Measurements from ENCODE around the gene LPP.

The LPP gene

DNA sequence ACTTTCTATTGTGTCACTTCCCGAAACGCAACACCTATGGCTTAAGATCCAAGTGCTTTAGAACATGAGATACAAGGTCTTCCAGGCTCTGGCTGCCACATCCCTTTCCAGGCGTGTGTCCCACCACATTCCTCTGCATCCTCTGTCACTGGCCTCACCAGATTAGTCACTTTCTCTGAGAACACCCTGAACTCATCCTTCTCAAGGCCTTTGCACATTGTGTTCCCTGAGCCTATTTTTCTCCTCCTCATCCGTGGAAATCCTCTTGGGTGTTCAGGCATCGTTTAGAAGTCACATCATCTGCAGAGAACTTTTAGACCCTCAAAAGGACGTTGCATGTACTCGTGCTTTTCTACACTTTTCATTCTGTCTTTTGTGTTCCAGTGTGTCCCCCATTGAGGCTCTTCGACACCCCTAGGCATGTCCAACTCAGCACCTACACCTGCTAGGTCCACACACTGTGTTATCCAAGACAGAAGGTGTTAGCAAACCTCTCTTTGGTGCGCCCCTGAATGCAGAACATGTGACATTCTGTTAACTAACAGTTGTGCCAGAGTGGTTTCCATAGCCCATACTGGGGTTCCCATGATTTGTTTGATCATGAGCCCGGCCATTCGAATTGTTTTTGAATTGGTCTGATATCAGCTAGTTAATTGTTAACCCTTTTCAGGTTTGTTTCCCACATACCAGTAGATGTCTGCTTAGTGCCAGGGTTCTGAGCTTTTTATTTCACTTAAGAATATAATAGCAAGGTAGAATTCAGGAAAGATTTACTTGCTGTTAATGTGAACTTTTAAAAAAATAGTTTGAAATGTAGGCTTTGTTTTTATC is 67.2 kb downstream of the LPP start:
- DNase-seq (ENCODE audit: low read depth) = no peak

DNA sequence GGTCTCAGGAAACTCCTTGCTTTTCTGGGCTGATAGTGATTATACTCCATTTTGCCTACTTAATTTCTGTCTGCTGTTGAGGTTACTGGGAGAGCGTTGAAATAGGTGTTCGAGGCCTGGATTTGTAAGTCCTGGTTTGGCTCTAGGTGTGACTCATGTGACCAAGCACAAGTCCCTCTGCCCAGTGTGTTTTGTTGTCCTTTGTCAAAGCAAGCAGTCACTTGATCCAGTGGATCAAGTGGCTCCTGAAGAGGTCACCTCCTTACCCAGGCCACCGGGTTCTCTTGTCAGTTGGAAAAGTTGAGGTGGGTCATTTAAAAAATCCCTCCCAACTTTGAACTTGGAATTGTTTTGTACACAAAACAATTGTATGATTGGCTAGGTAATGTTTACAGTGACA is 70.0 kb downstream of the LPP start:
- DNase-seq (ENCODE audit: low read depth) = no peak

DNA sequence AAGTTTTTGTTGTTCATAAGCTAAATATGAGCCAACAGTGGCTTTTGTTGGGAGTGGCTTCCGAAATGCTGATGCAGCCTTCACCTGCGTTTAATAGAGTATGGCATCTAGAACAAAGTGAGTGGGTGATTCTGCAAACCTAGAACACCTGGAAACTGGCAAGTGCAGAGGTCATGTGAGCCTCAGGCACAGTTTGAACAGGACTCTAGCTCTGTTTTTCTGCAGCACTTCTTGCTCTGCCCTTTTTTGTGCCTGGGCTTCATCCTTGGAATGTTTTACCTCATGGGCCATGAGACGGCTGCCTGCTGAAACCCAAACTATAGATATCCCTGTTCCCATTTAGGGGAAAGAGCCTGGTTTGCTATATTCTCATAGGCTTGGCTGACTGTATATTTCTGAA is 73.5 kb downstream of the LPP start:
- DNase-seq (ENCODE audit: low read depth) = no peak

DNA sequence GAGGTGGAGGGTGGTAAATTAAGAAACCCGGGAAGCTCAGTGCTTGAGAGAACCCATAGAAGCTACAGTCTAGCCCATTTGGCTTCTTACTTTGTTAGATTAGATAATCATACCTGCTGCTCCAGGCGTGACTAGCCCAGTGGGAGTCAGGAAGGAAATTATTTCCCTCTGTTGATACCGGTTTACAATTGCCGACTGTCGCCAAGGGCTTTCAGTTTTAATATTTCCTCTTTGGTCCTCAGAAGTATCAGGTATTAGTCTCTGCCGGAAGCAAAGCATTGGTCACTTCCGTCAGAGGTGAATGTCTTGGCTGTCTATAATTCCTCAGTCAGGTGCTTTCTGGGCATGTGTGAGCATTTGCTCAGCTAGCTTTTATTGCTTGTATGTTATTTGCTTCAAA is 75.2 kb downstream of the LPP start:
- DNase-seq (ENCODE audit: low read depth) = no peak

DNA sequence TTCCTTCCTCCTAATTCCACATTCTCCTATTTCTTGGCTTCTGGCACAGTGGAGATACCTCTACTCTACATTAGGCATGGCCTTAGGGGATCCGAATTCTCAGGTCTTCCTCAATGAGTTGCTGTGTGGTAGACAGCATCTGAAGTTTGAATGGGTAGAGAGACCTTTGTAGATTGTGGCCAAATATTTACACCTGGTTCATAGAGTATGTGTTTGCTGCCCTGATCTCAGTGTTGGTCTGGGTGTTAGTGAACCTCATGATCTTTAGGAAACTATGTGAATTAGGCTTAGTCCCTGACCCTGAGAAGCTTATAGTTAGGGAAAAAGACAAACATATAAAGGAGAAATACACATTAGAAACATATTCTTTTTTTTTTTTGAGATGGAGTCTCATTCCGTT is 75.8 kb downstream of the LPP start:
- no peak for DNase-seq (ENCODE audit: low read depth)

DNA sequence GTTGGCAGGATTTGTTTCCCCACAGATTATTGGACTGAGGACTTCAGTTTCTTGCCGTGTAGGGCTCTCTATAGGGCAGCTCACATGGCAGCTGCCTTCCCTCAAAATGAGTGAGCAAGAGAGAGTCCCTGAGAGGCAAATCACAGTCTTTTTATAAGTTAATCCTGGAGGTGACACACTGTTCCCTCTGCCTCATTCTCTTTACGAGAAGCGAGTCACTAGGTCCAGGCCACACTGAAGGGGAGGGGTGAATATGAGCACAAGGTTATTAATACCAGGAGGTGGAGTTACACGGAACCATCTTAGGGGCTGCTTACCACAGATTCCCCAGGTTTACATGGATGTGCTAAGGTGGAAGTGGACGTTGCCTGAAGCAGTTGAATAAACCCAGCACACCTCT is 77.0 kb downstream of the LPP start:
- peak; percentile 39 for DNase-seq (ENCODE audit: low read depth)

DNA sequence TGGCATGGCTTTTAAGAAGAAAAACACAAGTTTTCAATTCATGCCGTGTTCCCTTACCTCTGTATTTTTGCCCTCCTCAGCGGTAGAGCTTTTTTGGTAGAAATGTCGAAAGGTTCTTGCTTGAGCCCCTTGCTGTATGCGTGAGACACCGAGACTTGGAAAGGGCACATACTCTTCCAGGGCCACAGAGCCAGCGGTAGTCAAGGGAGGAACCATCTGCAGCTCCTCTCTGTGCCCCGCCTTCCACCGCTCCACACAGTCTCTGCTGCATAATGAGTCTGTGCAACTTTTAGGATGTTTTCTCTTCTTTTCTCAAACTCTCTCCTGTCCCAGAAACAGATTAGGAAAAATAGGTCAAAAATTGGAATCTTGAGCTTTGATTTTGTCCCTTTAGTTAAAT is 77.5 kb downstream of the LPP start:
- DNase-seq (ENCODE audit: low read depth) = no peak

DNA sequence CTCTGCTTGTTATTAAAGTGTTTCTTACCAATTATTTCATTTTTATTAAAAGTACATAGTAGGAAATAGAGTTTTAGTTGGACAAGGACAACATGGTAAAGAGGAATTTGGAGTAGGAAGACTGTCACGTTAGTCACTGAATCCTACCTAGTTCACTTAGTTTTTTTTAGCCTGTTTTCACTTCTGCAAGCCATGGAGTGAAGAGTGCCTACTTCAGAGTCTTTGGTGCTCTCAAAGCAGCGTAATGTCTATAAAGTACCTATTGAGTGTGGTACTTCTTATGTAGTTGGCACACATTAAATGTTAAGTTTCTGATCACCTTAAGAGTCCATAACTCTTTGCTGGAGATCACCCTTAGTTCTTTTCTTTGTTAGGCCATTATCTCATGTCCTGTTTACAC is 78.7 kb downstream of the LPP start:
- DNase-seq (ENCODE audit: low read depth) = no peak

DNA sequence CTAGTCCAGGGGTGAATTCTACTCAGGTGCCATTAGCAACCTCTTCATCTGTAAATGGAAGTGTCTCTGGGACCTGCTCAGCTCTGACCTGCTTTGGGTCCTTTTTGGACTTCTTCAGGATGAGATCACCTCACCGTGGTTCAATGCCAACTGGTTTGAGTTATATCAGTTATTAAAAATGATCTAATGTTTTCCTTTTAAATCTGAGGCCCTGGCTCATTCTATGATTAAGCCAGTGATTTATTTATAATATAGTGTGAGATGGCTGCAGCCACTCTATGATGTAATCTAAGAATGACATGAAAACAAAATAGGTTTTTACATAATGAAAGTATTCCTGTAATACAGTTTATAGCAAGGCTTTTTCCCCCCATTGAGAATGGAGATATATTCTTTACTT is 79.4 kb downstream of the LPP start:
- no peak for DNase-seq (ENCODE audit: low read depth)

DNA sequence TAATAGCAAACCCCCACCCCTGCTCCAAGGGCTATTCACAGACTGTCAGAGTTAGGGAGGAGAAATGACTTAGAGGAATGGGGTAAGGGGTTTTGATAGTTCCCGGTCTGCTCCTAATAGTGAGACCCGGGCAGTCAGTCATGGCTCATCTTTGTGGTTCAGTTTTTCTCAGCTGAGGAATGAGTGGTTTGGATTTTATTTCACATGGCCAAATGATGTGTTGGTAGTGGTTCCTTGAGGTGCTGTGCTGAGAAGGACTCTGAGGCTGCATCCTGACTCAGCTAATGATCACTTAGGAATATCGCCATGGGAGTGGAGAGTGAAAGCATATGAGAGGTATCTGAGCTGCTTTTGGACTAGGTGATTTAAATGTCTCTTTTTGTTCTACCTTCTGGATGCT is 80.2 kb downstream of the LPP start:
- no peak for DNase-seq (ENCODE audit: low read depth)

DNA sequence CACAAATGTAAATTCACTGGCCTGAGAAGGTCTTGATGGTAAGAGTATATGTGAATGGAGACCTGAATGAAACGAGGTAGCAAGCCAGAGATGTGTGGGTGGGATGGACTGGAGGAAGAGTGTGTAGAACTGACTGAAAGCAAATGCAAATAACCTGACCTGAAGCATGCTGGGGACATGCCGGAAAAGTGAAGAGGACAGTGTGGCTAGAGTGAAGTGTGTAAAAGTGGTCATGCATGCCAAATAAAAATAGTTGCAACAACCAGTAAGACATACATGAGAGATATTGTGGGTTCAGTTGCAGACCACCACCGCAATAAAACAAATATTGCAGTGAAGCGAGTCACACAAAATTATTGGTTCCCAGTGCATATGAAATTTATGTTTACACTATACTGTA is 82.3 kb downstream of the LPP start:
- DNase-seq (ENCODE audit: low read depth) = no peak

DNA sequence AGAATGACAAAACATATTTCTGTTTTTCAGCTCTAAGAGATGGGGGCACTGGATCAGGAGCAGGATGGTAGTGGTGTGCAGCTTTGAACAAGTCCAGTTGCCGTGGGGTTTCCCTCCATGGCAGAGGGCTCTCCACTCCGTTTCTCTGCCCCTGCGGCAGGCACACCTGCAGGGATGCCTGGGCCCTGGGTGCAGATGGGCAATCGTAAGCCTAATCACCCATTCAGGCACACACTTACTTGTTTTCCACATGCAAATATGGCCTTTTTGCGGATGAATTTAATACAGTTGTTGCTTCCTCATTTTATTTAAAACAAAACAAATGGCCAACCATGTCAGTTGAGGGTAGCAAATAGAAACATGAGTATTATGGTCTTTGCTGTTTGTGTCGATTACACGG is 85.1 kb downstream of the LPP start:
- no peak for DNase-seq (ENCODE audit: low read depth)

DNA sequence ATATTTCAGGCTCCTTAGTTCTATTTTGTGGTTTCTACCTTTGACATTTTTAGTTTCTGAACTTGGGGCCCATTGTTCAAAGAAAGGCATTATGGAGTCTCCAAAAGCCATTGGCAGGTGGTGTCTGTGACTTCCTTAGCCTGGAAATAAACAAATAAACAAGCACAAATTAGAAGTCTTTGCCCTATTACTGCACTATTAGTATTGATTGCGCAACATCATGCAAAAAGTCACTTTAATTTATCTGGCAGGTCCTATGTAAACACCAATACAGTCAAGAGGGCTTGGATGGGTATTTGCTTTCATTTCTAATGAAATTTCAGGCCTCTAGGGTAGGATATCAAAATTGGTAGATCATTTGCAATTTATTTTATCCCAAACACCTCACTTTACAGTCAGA is 85.6 kb downstream of the LPP start:
- DNase-seq (ENCODE audit: low read depth) = no peak

DNA sequence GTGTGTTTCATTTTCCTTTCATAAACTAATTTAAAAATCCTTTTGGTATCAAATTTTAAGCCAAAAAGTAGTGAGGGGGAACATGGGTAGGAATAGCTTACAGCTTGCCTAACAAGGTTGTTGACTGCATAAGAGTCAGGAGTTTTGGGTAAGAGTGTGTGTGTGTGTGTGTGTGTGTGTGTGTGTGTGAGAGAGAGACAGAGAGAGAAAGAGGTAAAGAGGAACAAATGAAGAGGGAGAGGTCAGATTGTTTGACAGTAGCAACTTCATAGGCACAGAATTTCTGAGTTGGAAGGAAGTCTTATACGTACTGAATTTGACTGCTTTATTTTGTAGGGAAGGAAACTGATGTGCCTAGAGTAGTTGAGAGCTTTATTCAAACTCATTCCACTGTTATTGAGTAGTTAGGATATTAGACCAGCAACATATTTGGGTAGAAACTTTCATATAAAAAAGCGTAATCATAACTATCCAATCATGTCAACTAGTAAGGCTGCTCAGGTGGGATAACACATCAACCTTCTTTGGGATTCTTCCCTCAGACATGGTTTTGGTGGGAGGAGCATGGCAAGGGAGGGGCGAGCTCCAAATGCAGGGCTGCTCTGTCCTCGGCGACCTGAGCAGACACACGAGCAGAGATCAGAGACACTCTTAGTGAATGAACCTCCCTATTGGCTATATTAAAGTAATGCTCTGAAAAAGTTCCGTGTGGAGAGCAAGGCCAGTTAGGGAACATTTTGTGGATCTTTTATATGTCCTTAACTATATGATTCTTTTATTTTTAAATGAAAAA is 86.4 kb downstream of the LPP start:
- no peak for DNase-seq (ENCODE audit: low read depth)

DNA sequence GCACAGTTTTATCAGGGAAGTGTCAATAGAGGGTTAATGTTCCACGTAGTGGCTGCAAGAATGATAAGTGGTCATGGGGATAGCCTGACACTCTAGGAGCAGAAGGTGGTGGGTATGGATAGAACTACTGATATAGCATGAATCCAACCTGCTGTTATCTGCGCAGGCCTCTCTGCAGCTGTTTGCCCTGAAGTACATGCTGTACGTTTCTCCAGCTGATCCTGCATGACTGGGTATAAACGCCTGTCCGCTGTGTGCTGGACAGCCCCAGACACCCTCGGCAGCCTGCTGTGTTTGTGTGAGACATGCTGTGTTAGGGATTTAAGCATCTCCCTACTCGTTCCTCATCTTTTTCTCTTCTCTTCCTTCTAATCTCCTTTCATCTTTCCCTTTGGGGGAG is 87.1 kb downstream of the LPP start:
- DNase-seq (ENCODE audit: low read depth) = no peak

DNA sequence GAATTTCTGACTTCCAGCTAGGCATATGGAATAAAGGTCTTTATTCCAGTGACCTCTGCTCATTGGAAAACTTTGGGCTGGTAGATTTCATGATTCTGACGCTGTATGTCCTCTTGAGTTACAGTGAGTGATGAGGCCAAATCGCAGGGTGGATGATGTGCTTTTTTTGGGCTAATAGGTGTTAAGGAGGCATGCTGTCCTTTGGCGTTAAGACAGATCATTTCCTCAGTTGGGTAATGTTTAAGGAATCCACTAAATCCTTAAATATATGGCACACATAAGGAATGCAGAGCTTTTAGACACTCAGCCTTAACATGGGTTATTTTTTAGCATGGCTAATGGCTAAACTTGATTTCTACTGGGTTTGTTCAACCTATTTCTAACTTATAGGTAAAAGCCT is 87.9 kb downstream of the LPP start:
- DNase-seq (ENCODE audit: low read depth) = no peak

DNA sequence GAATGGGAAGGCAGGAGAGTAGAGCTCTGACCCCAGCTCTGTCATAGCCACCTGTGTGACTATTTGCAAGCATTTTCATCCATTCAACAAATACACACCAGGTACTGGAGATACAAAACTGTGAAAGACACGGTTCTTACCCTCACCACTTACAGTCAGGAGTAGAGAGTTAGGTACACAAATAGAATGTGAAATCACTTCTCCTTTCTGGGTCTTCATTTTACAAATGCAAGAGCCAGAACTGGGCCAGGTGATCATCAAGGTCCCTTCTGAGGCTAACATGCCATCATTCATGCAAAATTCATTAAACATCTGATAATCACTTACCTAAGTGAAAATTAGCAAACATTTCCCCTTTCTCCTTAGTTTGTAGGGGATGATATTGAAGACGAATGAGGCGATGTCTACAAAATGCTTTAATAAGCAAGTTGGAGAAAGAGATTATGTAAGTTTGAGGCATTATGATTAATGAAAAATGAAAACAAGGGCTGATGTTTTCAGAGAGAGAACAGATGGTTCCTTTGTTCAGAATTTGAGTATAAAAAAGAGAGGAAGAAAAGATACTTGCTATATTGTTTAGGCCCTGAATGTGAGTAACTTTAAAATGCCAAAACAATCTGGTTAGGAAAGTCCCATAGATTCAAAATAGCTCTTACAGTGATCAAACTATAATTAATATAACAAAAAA is 88.6 kb downstream of the LPP start:
- no peak for DNase-seq (ENCODE audit: low read depth)

DNA sequence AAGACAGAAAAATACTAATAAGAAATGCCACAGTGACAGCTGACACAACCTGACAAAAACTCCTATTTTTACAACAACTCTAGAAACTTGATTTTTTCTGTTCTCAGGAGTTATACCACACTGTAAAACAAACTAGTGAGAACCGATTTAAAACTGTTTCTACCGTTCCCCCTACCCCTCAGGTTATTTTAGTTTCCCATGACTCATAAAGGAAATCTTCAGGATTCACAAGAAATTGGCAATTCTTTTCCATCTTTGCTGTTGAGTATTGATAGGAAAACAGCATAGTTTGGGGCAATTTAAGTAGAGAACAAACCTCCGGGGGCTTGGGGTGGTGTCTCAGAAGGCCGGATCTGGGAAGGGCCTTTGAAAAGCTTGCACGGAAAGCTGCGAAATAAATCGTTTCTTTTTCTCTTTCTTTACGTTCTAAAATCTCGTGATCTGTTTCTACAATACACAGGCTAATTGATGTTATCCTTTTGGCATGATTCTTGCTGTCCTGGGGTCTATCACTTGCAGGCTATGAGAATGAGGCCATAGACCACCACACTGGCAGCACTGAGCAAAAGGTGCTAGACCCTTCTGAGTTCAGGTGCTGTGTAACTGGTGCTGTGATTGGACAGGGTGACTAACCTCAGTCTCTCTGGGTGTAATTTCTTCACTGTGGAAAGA is 89.3 kb downstream of the LPP start:
- no peak for DNase-seq (ENCODE audit: low read depth)

DNA sequence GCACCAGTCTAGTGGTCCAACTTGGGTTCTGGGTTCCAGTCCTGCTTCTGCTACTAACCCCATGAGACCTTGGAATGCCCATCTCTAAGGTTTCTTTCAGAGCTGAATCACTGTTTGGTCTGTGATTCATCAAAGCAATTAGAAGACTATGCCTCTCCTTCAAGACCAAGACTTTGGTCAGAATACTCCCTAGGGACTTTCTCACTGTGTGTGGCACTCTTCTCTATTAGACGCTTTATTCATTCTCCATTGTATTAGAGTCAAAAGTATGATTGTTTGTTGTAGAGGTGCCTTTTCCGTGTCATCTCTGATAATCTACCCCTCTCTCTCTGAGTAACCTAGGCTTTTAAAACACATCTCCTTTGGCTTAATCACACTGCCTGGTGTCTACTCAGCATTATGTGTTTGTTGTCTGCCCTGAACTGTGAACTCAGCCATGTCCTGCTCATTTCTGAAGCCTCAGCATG is 90.5 kb downstream of the LPP start:
- DNase-seq (ENCODE audit: low read depth) = no peak

DNA sequence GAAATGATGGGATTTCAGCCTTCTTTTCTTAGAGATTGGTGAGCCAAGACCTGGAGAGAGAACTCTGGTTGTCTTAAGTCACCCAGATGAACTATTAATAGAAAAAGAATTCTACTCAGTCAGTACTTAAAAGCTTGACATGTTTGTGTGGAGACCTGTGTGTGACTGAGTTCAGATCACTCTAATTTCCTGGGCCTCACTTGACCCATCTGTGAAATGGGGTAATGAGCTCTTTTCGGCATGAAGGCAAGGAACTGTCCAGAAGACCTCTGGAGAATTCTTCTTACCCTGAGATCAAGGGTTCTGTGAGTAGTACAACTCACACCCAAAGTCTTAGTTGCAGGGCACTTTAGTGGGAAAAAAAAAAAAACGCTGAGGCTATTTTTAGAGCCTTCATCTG is 92.9 kb downstream of the LPP start:
- no peak for DNase-seq (ENCODE audit: low read depth)

DNA sequence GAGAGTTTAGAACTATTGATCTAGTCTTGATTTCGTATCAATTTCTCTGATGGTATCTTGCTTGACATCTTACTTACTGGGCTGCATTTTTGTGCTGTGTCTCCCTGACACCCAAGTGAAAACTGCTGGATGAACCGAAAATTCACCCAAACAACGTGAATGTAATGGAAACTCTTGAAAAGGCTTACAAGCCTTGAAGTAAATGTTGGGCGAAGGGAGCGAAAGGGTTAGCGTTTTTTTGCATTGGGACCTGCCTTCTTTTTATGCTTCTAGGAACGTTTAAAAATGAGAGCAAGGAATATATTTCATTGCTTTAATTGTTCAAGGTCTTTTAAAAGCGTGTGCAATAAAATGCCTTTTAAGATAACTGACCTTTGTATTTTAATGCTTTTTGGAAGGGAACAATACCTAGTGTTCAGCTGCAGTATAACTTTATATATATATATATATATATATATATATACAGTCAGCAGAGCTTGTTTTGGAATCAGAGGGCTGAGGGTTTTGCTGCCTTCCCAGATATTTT is 94.1 kb downstream of the LPP start:
- no peak for DNase-seq (ENCODE audit: low read depth)

DNA sequence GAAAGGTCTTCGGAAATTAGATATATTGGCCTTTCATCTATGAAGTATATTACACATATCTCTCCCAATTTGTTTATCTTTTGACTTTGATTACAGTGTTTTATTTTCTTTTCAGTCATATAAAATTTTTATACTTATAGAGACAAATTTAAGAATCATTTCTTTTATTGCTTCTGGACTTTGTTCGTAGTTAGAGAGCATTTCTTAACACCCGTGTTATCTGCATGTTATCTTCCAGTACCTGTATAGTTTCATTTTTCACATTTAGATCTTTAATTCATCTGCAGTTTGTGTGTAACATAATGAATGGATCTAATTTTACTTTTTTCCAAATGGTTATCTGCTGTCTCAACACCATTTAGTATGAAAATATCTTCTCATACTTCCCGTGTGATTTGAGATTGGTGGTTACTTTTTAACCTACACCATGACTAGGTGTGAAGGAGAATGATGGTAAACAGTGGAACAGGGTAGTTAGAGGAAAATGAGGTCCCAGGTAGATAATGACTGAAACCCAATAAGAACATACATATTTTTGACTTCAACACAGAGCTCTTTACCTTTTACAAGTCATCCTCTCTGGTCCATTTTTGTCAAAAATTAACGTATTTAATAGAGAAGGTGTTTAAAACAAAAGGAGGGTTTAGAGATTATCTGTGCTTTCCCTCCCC is 99.3 kb downstream of the LPP start:
- no peak for DNase-seq (ENCODE audit: low read depth)

Data from HS-5 (cell line).